Retina (tissue), 1 donor: ENCODE measurements around the gene GAR1.
"Not testable (repeated sequence)": the region's sequence is repeated elsewhere in the genome, so short reads cannot be mapped to it uniquely, and the experiment has no call there.

Source experiments
- DNase-seq: peaks from one replicate; pipeline ENCODE4 v3.0.0-alpha.2; 2016

Gene GAR1

GRCh38 chr4:109847896-109848442, 32.4 kb downstream of the GAR1 start, which contains the start of gene LRIT3:
TSS of gene LRIT3 (plus strand) at chr4:109848107. CDS start at chr4:109848202, 95 bp downstream.
- DNase-seq: no peak

GRCh38 chr4:109848501-109848900, 32.9 kb downstream of the GAR1 start:
- DNase-seq: no peak

- DNase-seq: no peak
These were observed 35.0 kb downstream of the GAR1 start for GRCh38 chr4:109850601-109851000.

- DNase-seq: not testable (repeated sequence)
These were observed 44.1 kb downstream of the GAR1 start for GRCh38 chr4:109859426-109860300.

GRCh38 chr4:109861271-109861670, 45.7 kb downstream of the GAR1 start:
- DNase-seq: no peak

GRCh38 chr4:109861916-109862511, 46.5 kb downstream of the GAR1 start:
- peak; percentile 24 for DNase-seq

GRCh38 chr4:109864134-109864533, 48.6 kb downstream of the GAR1 start:
- DNase-seq: no peak

- DNase-seq: no peak
These were observed 54.5 kb downstream of the GAR1 start for GRCh38 chr4:109870061-109870460.

GRCh38 chr4:109872065-109872464, 56.5 kb downstream of the GAR1 start:
- DNase-seq: no peak

GRCh38 chr4:109872950-109873656, 57.5 kb downstream of the GAR1 start:
- no peak for DNase-seq

- no peak for DNase-seq
These were observed 58.4 kb downstream of the GAR1 start for GRCh38 chr4:109873791-109874514.
